Gastroesophageal sphincter (tissue), 4 donors: ENCODE data around the gene PIK3CD. TPM values are rescaled to one million over a fixed set of nuclear protein-coding genes. Genes with fewer than 3 reads are reported as not detected.

Source experiments
- ATAC-seq: fragments of 150-250 bp; one replicate; pipeline ENCODE4 v1.9.1; 2016; ENCODE audit warnings: mild to moderate bottlenecking, moderate library complexity
- H3K27ac ChIP-seq, 4 donors: fragments of 200-600 bp; sonication (generic) in 3 of 4; 1 replicate in 3 of 4; 2 replicates in 1 of 4; pipeline ENCODE4 v1.5.1; 2016 to 2019
- H3K27me3 ChIP-seq: fragments of 200-600 bp; sonication (generic); one replicate; pipeline ENCODE4 v1.5.1; 2019
- H3K36me3 ChIP-seq, 2 donors: fragments of 200-600 bp; sonication (generic); one replicate each; pipeline ENCODE4 v1.5.1; 2019; ENCODE audit warnings: control low read depth in 1 of 2
- H3K4me1 ChIP-seq, 3 donors: fragments of 200-600 bp; sonication (generic); 1 replicate in 2 of 3; 2 replicates in 1 of 3; pipeline ENCODE4 v1.5.1; 2016 to 2019; ENCODE audit warnings: control low read depth in 2 of 3
- H3K4me3 ChIP-seq, 2 donors: fragments of 200-600 bp; sonication (generic); one replicate each; pipeline ENCODE4 v1.5.1; 2019; ENCODE audit warnings: mild to moderate bottlenecking in 1 of 2, moderate library complexity in 1 of 2
- H3K9me3 ChIP-seq, 3 donors: fragments of 200-600 bp; sonication (generic); one replicate each; pipeline ENCODE4 v1.5.1; 2017 to 2019; ENCODE audit warnings: control low read depth in 2 of 3
- EP300 ChIP-seq: sonication (generic); formaldehyde crosslinking; IDR thresholded peaks from one replicate; pipeline ENCODE4 v1.6.1; 2017; ENCODE audit warnings: antibody characterized with exemption, mild to moderate bottlenecking
- POLR2A ChIP-seq, 2 donors: fragments of 450-650 bp; IDR thresholded peaks; one replicate each; pipeline ENCODE4 v1.6.1; 2017; ENCODE audit warnings: antibody characterized with exemption in 2 of 2, mild to moderate bottlenecking in 2 of 2, moderate library complexity in 1 of 2
- POLR2AphosphoS5 ChIP-seq: sonication (generic); formaldehyde crosslinking; IDR thresholded peaks from one replicate; pipeline ENCODE4 v1.6.1; 2017; ENCODE audit warnings: antibody characterized with exemption
- WGBS, 2 donors: methylation state at CpG; one replicate each; pipeline ENCODE4 v1.1.5; 2018; ENCODE audit warnings: low coverage in 1 of 2; 5-methylcytosine and 5-hydroxymethylcytosine counted together
- total RNA-seq, 4 donors: library from RNA; depleted of rRNA; stranded (reverse); fragments of >200 nt; gene quantifications; one replicate each; pipeline ENCODE4 v1.1.0, GENCODE V29; 2016
- TF ChIP-seq, protein P1 (sequence below), 4 experiments: fragments of 200-600 bp in 2 of 4; fragments of 450-650 bp in 2 of 4; sonication (generic) in 1 of 4; IDR thresholded peaks; one replicate each; pipeline ENCODE4 v1.5.1; 2017 to 2019; ENCODE audit warnings: antibody characterized with exemption in 4 of 4, mild to moderate bottlenecking in 2 of 4, moderate library complexity in 2 of 4

The PIK3CD gene
- total RNA-seq, 4 donors from 2014 or later, result 8.2 to 18.2 (median 15.4) TPM

DNA sequence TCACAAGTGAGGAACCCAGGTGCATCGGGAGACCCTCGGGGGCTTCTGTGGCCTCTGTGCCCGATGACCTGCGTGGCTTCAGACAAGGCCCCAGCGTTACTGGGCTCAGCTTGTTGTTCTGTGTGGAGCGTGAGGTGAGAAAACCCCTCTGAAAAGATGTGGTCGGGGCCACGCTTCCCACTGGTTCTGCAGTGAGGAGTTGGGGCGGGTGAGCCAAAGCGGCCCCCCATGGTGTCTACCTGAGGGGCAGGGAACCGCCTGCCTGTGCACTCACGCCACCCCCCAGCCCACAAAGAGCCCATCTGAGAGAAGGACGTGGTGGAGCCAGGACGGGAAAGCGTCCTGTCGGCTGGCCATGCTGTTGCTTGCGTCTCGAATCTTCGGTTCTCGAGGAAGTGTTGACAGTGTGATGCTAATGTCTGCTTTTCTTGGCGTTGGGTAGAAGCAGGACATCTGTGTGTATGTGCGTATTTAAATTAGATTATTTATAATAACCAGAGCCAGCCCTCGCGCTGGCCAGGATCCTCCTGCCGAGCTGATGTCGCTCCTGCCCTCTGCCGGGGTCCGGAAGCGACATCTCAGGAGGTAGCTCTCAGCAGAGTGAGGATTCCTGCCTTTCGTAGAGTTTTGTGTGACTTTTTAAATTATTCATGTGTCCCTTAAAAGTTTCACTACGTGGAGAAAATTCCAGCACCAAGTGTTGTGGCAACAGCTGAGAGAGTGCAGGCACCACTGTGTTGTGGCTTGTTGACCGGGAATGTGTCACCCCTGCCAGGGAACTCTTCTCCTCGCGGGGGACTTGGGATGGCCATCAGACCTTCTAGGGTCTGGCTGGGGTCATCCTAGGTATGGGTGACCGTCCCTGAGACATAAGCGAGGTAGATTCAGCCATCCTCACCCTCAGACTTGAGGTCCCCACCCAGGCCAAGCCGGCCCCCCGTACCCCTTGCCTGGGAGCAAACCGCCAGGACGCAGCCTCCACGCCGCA is 47.5 kb upstream of the PIK3CD start:
- ATAC-seq, result no peak
- WGBS, 2 donors, result 72 to 78% methylated on average over 11 to 12 of the region's 42 CpGs
- Histone ChIP-seq H3K36me3 (peaks cover 0 to 95% of the 10 kb centered on the region in 2 donors), H3K27ac (no peak overlapping the region), H3K4me1 (no peaks in the 10 kb centered on the region), H3K9me3 (no peaks in the 10 kb centered on the region), H3K27me3 (no peaks in the 10 kb centered on the region), H3K4me3 (no peak overlapping the region)
- TF ChIP-seq POLR2A (IDR thresholded peaks at IDR 0.05) (no peak), POLR2AphosphoS5 (no peak), EP300 (no peak)
- TF ChIP-seq, protein P1, sequence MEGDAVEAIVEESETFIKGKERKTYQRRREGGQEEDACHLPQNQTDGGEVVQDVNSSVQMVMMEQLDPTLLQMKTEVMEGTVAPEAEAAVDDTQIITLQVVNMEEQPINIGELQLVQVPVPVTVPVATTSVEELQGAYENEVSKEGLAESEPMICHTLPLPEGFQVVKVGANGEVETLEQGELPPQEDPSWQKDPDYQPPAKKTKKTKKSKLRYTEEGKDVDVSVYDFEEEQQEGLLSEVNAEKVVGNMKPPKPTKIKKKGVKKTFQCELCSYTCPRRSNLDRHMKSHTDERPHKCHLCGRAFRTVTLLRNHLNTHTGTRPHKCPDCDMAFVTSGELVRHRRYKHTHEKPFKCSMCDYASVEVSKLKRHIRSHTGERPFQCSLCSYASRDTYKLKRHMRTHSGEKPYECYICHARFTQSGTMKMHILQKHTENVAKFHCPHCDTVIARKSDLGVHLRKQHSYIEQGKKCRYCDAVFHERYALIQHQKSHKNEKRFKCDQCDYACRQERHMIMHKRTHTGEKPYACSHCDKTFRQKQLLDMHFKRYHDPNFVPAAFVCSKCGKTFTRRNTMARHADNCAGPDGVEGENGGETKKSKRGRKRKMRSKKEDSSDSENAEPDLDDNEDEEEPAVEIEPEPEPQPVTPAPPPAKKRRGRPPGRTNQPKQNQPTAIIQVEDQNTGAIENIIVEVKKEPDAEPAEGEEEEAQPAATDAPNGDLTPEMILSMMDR (IDR thresholded peaks at IDR 0.05), result no peak

DNA sequence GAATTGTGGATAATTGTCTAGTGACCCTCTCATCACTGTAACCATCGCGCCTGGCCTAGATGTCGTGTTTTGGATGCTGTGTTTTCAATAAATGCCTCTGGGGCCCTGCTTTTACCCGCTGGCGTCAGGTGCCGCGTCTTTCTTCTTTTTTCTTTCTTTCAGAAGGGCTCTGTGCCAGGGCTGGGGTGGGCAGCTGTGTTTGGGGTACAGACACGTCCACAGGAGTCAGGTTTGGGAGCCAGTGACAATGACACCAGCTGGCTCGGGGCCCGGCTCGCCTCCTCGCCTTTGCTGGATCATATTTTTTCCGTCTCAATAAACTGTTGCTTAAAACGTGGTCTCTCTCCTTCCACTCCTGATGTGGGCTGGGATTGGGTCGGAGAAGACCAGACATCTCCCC is 46.7 kb upstream of the PIK3CD start:
- no peaks in the 10 kb centered on the region for H3K27me3 ChIP-seq
- TF ChIP-seq, protein P1 (IDR thresholded peaks at IDR 0.05), result no peak
- TF ChIP-seq POLR2A (IDR thresholded peaks at IDR 0.05) (no peak), EP300 (no peak), POLR2AphosphoS5 (no peak)
- 80 to 87% methylated on average over 1 to 7 of the region's 15 CpGs for WGBS, 2 donors
- no peak overlapping the region for H3K4me3 ChIP-seq
- ATAC-seq, result no peak
- H3K9me3 ChIP-seq, result no peaks in the 10 kb centered on the region
- no peaks in the 10 kb centered on the region for H3K4me1 ChIP-seq
- no peak overlapping the region for H3K27ac ChIP-seq
- peaks cover 0 to 95% of the 10 kb centered on the region in 2 donors for H3K36me3 ChIP-seq

DNA sequence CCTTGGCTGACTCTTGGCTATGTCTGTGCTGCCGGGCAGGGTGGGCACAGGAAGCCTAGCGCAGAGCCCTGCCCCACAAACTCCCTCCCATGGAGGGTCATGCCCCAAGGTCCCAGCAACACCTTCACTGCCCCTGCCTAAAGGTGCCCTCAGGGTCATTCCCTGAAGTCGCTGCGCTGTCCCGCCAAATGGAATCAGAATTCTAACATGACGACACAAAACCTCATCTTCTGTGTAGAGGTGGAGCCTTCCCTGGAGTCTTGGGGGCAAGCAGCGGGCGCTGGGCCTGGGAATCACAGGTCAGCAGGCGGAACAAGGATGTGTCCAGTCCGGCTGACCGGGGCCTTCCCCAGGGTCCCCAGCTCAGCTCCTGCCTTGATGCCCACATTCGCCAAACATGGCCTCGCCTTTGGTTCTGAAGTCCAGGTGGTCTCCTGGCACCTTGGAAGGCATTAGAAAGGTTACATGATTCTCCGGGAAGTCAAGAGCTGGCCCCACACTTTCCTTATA is 45.5 kb upstream of the PIK3CD start:
- H3K36me3 ChIP-seq, result peaks cover 0 to 95% of the 10 kb centered on the region in 2 donors

DNA sequence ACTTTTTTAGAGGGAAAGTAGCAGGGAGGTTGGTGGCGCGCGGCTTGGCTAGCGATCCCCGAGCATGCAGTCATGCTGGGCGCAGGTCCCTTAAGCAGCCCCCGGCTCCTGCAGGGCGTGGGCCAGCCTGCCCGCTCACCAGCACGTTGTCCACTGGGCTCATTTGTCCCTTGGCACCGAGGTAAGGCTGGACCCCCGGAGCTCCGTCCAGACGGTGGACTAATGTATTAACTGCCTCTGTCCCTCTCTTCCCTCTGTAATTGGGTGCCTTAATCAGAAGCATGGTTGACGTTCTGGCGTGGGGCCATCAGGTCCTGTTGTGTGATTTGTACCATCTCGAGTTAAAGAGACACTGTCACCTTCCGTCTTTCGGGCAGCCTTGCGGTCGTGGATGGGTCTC is 45.1 kb upstream of the PIK3CD start:
- Histone ChIP-seq H3K4me3 (no peak overlapping the region), H3K27ac (no peak overlapping the region), H3K36me3 (peaks cover 0 to 95% of the 10 kb centered on the region in 2 donors), H3K9me3 (no peaks in the 10 kb centered on the region), H3K27me3 (no peaks in the 10 kb centered on the region), H3K4me1 (no peaks in the 10 kb centered on the region)
- WGBS, 2 donors, result 86% methylated on average over 8 of the region's 21 CpGs; no CpG with 5 or more reads in 1 of the 2 donors
- no peak for TF ChIP-seq POLR2A (IDR thresholded peaks at IDR 0.05)
- no peak for TF ChIP-seq EP300
- TF ChIP-seq POLR2AphosphoS5, result no peak
- TF ChIP-seq, protein P1 (IDR thresholded peaks at IDR 0.05), result no peak
- ATAC-seq, result no peak

More for the DNA sequence above, 45.5 kb upstream of the PIK3CD start:
- Histone ChIP-seq H3K27ac (no peak overlapping the region), H3K4me1 (no peaks in the 10 kb centered on the region), H3K4me3 (no peak overlapping the region), H3K27me3 (no peaks in the 10 kb centered on the region), H3K9me3 (no peaks in the 10 kb centered on the region)
- TF ChIP-seq POLR2A (IDR thresholded peaks at IDR 0.05) (no peak), EP300 (no peak), POLR2AphosphoS5 (no peak)
- TF ChIP-seq, protein P1 (IDR thresholded peaks at IDR 0.05), result no peak
- ATAC-seq, result no peak
- whole genome bisulfite sequencing, 2 donors, result 90% methylated on average over 2 of the region's 14 CpGs; no CpG with 5 or more reads in 1 of the 2 donors
